ENCODE measurements around the gene MYO18A.
A peak's percentile ranks its signal among the peaks of the same experiment; 100 is the strongest.
"Not testable (repeated sequence)": the region's sequence is repeated elsewhere in the genome, so short reads cannot be mapped to it uniquely, and the experiment has no call there.

The MYO18A gene

GRCh38 chr17:29091606-29092289 is 88.5 kb downstream of the MYO18A start:
- Histone ChIP-seq H3K27ac (ENCODE audit: low read depth, low read length) (no peak overlapping the region), H3K36me3 (ENCODE audit: control insufficient read depth, insufficient read depth, low read length) (peaks cover 55% of the 10 kb centered on the region), H3K4me1 (ENCODE audit: control insufficient read depth, insufficient read depth, low read length) (peaks cover 6% of the 10 kb centered on the region), H3K9ac (ENCODE audit: low read length) (no peak overlapping the region), H3K27me3 (ENCODE audit: control insufficient read depth, insufficient read depth, low read length) (no peaks in the 10 kb centered on the region), H3K4me3 (ENCODE audit: low read length) (no peak overlapping the region)

- H3K27me3 ChIP-seq (ENCODE audit: control insufficient read depth, insufficient read depth, low read length), result no peaks in the 10 kb centered on the region
- H3K9ac ChIP-seq (ENCODE audit: low read length), result no peak overlapping the region
- H3K4me3 ChIP-seq (ENCODE audit: low read length), result no peak overlapping the region
- H3K27ac ChIP-seq (ENCODE audit: low read depth, low read length), result no peak overlapping the region
- peaks cover 52% of the 10 kb centered on the region for H3K36me3 ChIP-seq (ENCODE audit: control insufficient read depth, insufficient read depth, low read length)
- H3K4me1 ChIP-seq (ENCODE audit: control insufficient read depth, insufficient read depth, low read length), result peaks cover 6% of the 10 kb centered on the region
Measured at GRCh38 chr17:29090750-29091605, 89.2 kb downstream of the MYO18A start.

GRCh38 chr17:29090108-29090507 is 90.1 kb downstream of the MYO18A start:
- Histone ChIP-seq H3K4me1 (ENCODE audit: control insufficient read depth, insufficient read depth, low read length) (peaks cover 7% of the 10 kb centered on the region), H3K4me3 (ENCODE audit: low read length) (no peak overlapping the region), H3K9ac (ENCODE audit: low read length) (no peak overlapping the region), H3K36me3 (ENCODE audit: control insufficient read depth, insufficient read depth, low read length) (peaks cover 56% of the 10 kb centered on the region), H3K27ac (ENCODE audit: low read depth, low read length) (peak overlapping the region; percentile 77), H3K27me3 (ENCODE audit: control insufficient read depth, insufficient read depth, low read length) (no peaks in the 10 kb centered on the region)

GRCh38 chr17:29089601-29090044 is 90.6 kb downstream of the MYO18A start:
- Histone ChIP-seq H3K9ac (ENCODE audit: low read length) (no peak overlapping the region), H3K27ac (ENCODE audit: low read depth, low read length) (peak overlapping the region; percentile 77), H3K36me3 (ENCODE audit: control insufficient read depth, insufficient read depth, low read length) (peaks cover 53% of the 10 kb centered on the region)

GRCh38 chr17:29088782-29089181 is 91.4 kb downstream of the MYO18A start:
- not testable (repeated sequence) for H3K4me1 ChIP-seq (ENCODE audit: control insufficient read depth, insufficient read depth, low read length); H3K27me3 ChIP-seq (ENCODE audit: control insufficient read depth, insufficient read depth, low read length); H3K9ac ChIP-seq (ENCODE audit: low read length); H3K4me3 ChIP-seq (ENCODE audit: low read length)
- H3K27ac ChIP-seq (ENCODE audit: low read depth, low read length), result peak overlapping the region; percentile 77
- H3K36me3 ChIP-seq (ENCODE audit: control insufficient read depth, insufficient read depth, low read length), result peaks cover 45% of the 10 kb centered on the region

More at GRCh38 chr17:29089601-29090044, 90.6 kb downstream of the MYO18A start:
- peaks cover 9% of the 10 kb centered on the region for H3K4me1 ChIP-seq (ENCODE audit: control insufficient read depth, insufficient read depth, low read length)
- no peak overlapping the region for H3K4me3 ChIP-seq (ENCODE audit: low read length)
- H3K27me3 ChIP-seq (ENCODE audit: control insufficient read depth, insufficient read depth, low read length), result no peaks in the 10 kb centered on the region

- H3K27ac ChIP-seq (ENCODE audit: low read depth, low read length), result no peak overlapping the region
- peaks cover 9% of the 10 kb centered on the region for H3K4me1 ChIP-seq (ENCODE audit: control insufficient read depth, insufficient read depth, low read length)
- H3K27me3 ChIP-seq (ENCODE audit: control insufficient read depth, insufficient read depth, low read length), result no peaks in the 10 kb centered on the region
- no peak overlapping the region for H3K4me3 ChIP-seq (ENCODE audit: low read length)
- H3K36me3 ChIP-seq (ENCODE audit: control insufficient read depth, insufficient read depth, low read length), result peaks cover 40% of the 10 kb centered on the region
- H3K9ac ChIP-seq (ENCODE audit: low read length), result no peak overlapping the region
Measured at GRCh38 chr17:29086628-29087332, 93.4 kb downstream of the MYO18A start.

GRCh38 chr17:29085223-29085622 is 95.0 kb downstream of the MYO18A start:
- H3K36me3 ChIP-seq (ENCODE audit: control insufficient read depth, insufficient read depth, low read length), result peaks cover 39% of the 10 kb centered on the region
- H3K27me3 ChIP-seq (ENCODE audit: control insufficient read depth, insufficient read depth, low read length), result no peaks in the 10 kb centered on the region
- H3K9ac ChIP-seq (ENCODE audit: low read length), result no peak overlapping the region
- peak overlapping the region; percentile 23 for H3K27ac ChIP-seq (ENCODE audit: low read depth, low read length)
- H3K4me3 ChIP-seq (ENCODE audit: low read length), result no peak overlapping the region
- peaks cover 8% of the 10 kb centered on the region for H3K4me1 ChIP-seq (ENCODE audit: control insufficient read depth, insufficient read depth, low read length)

- peaks cover 3% of the 10 kb centered on the region for H3K4me1 ChIP-seq (ENCODE audit: control insufficient read depth, insufficient read depth, low read length)
- peak overlapping the region; percentile 18 for H3K27ac ChIP-seq (ENCODE audit: low read depth, low read length)
- peaks cover 41% of the 10 kb centered on the region for H3K36me3 ChIP-seq (ENCODE audit: control insufficient read depth, insufficient read depth, low read length)
- no peak overlapping the region for H3K4me3 ChIP-seq (ENCODE audit: low read length)
- H3K9ac ChIP-seq (ENCODE audit: low read length), result no peak overlapping the region
- H3K27me3 ChIP-seq (ENCODE audit: control insufficient read depth, insufficient read depth, low read length), result no peaks in the 10 kb centered on the region
Measured at GRCh38 chr17:29084541-29085146, 95.6 kb downstream of the MYO18A start.

- H3K4me3 ChIP-seq (ENCODE audit: low read length), result no peak overlapping the region
- no peak overlapping the region for H3K9ac ChIP-seq (ENCODE audit: low read length)
- H3K27me3 ChIP-seq (ENCODE audit: control insufficient read depth, insufficient read depth, low read length), result no peaks in the 10 kb centered on the region
- H3K36me3 ChIP-seq (ENCODE audit: control insufficient read depth, insufficient read depth, low read length), result peaks cover 35% of the 10 kb centered on the region
- H3K4me1 ChIP-seq (ENCODE audit: control insufficient read depth, insufficient read depth, low read length), result peaks cover 3% of the 10 kb centered on the region
- no peak overlapping the region for H3K27ac ChIP-seq (ENCODE audit: low read depth, low read length)
Measured at GRCh38 chr17:29080965-29081364, 99.2 kb downstream of the MYO18A start.

GRCh38 chr17:29080323-29080722 is 99.9 kb downstream of the MYO18A start:
- Histone ChIP-seq H3K27ac (ENCODE audit: low read depth, low read length) (no peak overlapping the region), H3K27me3 (ENCODE audit: control insufficient read depth, insufficient read depth, low read length) (no peaks in the 10 kb centered on the region), H3K9ac (ENCODE audit: low read length) (no peak overlapping the region), H3K4me3 (ENCODE audit: low read length) (no peak overlapping the region), H3K4me1 (ENCODE audit: control insufficient read depth, insufficient read depth, low read length) (peaks cover 3% of the 10 kb centered on the region), H3K36me3 (ENCODE audit: control insufficient read depth, insufficient read depth, low read length) (peaks cover 29% of the 10 kb centered on the region)

- Histone ChIP-seq H3K27me3 (ENCODE audit: control insufficient read depth, insufficient read depth, low read length) (no peaks in the 10 kb centered on the region), H3K36me3 (ENCODE audit: control insufficient read depth, insufficient read depth, low read length) (peaks cover 26% of the 10 kb centered on the region), H3K4me1 (ENCODE audit: control insufficient read depth, insufficient read depth, low read length) (no peaks in the 10 kb centered on the region), H3K9ac (ENCODE audit: low read length) (no peak overlapping the region), H3K4me3 (ENCODE audit: low read length) (no peak overlapping the region), H3K27ac (ENCODE audit: low read depth, low read length) (no peak overlapping the region)
Measured at GRCh38 chr17:29079887-29080286, 100.3 kb downstream of the MYO18A start.

- H3K4me1 ChIP-seq (ENCODE audit: control insufficient read depth, insufficient read depth, low read length), result no peaks in the 10 kb centered on the region
- H3K36me3 ChIP-seq (ENCODE audit: control insufficient read depth, insufficient read depth, low read length), result peaks cover 26% of the 10 kb centered on the region
- H3K4me3 ChIP-seq (ENCODE audit: low read length), result no peak overlapping the region
- H3K9ac ChIP-seq (ENCODE audit: low read length), result no peak overlapping the region
- H3K27ac ChIP-seq (ENCODE audit: low read depth, low read length), result no peak overlapping the region
- no peaks in the 10 kb centered on the region for H3K27me3 ChIP-seq (ENCODE audit: control insufficient read depth, insufficient read depth, low read length)
Measured at GRCh38 chr17:29079433-29079832, 100.8 kb downstream of the MYO18A start.

All from rectal smooth muscle tissue (tissue), 1 donor.